Natural killer cell treated with Interleukin-12 subunit alpha and Interleukin-12 subunit beta and Interleukin-15 and Interleukin-18, amount 100 ng/mL, for 72 hours (primary cell): ENCODE results near the gene KRT2. TPM values are rescaled to one million over a fixed set of nuclear protein-coding genes. Genes with fewer than 3 reads are reported as not detected.
"Not testable (repeated sequence)": the region's sequence is repeated elsewhere in the genome, so short reads cannot be mapped to it uniquely, and the experiment has no call there.

Experiments
- ATAC-seq, 2 donors: fragments of 150-1000 bp; cut with Tn5 transposase in 1 of 2; sonication (Bioruptor Pico), chemical (Tn5 transposase) in 1 of 2; 2 replicates each; pipeline ENCODE4 v1.10.0; 2021
- DNase-seq: peaks from one replicate; pipeline ENCODE4 v3.0.0; 2022; ENCODE audit warnings: low spot score
- H3K27ac Mint-ChIP-seq, 2 donors: 1 replicate in 1 of 2; 2 replicates in 1 of 2; pipeline ENCODE4 v1.8.0; 2022; ENCODE audit warnings: mixed read lengths in 2 of 2, mild to moderate bottlenecking in 1 of 2, moderate library complexity in 1 of 2
- H3K27me3 Mint-ChIP-seq, 2 donors: 1 replicate in 1 of 2; 2 replicates in 1 of 2; pipeline ENCODE4 v1.8.0; 2022; ENCODE audit warnings: mixed read lengths in 2 of 2
- H3K36me3 Mint-ChIP-seq: one replicate; pipeline ENCODE4 v1.8.0; 2022; ENCODE audit warnings: mixed read lengths
- H3K4me1 Mint-ChIP-seq, 2 donors: 1 replicate in 1 of 2; 2 replicates in 1 of 2; pipeline ENCODE4 v1.8.0; 2022; ENCODE audit warnings: low read depth in 2 of 2, mixed read lengths in 2 of 2, mild to moderate bottlenecking in 1 of 2
- H3K4me3 Mint-ChIP-seq: one replicate; pipeline ENCODE4 v1.8.0; 2022; ENCODE audit warnings: mixed read lengths
- H3K9me3 Mint-ChIP-seq: 2 replicates; pipeline ENCODE4 v1.8.0; 2022; ENCODE audit warnings: mixed read lengths
- total RNA-seq, 2 donors: library from RNA; stranded (reverse); gene quantifications; one replicate each; pipeline ENCODE4 v1.2.3, GENCODE V29; 2022

The KRT2 gene
- total RNA-seq, 2 donors from 2014 or later: not detected

DNA sequence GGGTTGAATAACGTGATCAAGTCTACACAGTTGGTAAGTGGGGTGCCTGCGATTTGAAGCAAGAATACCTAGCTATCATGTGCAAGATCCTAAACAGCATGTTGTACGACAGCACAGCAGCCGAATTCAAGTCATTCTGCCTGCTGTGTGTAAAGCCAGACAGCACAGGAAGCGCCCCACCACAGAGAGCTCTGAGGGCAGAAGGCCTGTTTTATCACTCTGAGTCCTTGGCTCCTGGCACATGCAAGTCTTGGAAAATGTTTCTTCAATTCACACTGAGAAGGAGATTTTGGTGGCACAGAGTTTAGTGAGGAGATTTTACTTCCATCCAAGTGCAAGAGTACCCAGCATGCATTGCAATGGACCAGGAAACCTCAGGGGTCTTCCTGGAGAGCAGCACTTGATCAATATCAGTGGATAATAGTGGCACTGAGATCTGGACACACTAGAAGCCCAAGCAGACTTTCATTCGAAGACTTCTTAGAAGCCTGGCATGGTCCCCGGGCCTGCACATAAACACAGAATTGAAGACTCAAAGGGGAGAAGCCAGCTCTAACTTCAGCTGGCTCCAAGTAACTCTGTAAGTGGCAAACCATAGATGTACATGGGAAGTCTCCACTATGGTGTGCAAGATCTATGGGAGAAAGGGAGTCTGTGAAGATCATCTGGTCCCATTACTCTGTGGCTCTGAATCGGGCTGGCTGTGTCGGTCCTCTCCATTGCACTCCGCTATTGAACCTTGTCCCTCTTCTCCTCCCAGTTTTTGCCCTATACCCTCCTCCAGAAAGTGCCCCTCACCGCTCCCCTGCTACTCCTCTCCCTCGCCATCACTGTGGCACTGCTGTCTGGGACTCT, 29.7 kb upstream of the KRT2 start:
- DNase-seq (no peak), ATAC-seq (peak in 1 of 2 donors; percentile 70)
- Mint-ChIP-seq H3K4me3 (no peak overlapping the region), H3K9me3 (no peaks in the 10 kb centered on the region), H3K36me3 (no peaks in the 10 kb centered on the region), H3K4me1 (peaks cover 26 to 37% of the 10 kb centered on the region in 2 donors), H3K27me3 (peaks cover 8 to 17% of the 10 kb centered on the region in 2 donors), H3K27ac (peak overlapping the region in 1 of 2 donors; percentile 8)

DNA sequence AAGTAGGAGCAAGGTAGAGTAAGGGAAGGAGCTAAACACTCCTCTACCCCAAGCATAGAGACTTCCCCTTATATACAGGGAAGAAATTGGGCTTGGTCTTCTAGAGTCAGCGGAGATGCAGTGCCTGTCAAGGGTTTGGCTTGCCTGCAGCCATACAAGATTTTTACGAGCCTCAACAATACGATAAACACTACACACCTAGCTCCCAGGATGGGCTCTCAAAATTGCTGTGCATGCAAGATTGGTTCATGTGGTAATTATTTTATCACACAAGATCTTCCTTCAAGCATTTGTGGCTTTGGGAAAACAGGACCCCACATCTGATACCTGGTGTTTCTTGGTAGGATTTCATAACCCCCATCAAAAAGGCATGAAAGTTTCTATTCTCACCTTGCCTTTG, 28.4 kb upstream of the KRT2 start, which contains the start of gene KRT1:
KRT1 (minus strand) TSS at position 45 of the 400 bp plus-strand sequence. CDS start 59 bp downstream, outside the sequence.
- Mint-ChIP-seq H3K36me3 (no peaks in the 10 kb centered on the region), H3K27ac (no peak within 1 kb of the TSS), H3K4me3 (no peak within 1 kb of the TSS), H3K4me1 (peaks cover 26 to 33% of the 10 kb centered on the region in 2 donors), H3K9me3 (no peaks in the 10 kb centered on the region), H3K27me3 (peaks cover 8 to 29% of the 10 kb centered on the region in 2 donors)
- DNase-seq (no peak), ATAC-seq (no peak)

DNA sequence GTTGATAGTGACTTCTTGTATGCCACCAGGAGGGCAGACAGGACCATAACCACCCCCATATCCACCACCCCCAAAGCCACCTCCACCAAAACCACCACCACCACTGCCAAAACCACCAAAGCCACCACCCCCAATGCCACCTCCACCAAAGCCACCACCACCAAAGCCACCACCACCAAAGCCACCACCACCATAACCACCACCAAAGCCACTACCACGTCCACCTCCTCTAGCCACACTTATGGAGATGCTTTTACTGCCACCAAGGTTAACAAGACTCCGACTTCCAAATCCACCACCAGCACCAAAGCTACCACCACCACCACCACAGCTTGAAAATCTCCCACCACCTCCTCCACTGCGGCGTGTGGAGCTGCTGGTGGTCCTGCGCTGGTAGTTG, 27.9 kb upstream of the KRT2 start:
- DNase-seq (no peak), ATAC-seq (no peak)
- Mint-ChIP-seq H3K9me3 (no peaks in the 10 kb centered on the region), H3K27me3 (peaks cover 8 to 29% of the 10 kb centered on the region in 2 donors), H3K4me1 (peaks cover 26 to 33% of the 10 kb centered on the region in 2 donors), H3K4me3 (no peak overlapping the region), H3K36me3 (no peaks in the 10 kb centered on the region), H3K27ac (no peak overlapping the region)

DNA sequence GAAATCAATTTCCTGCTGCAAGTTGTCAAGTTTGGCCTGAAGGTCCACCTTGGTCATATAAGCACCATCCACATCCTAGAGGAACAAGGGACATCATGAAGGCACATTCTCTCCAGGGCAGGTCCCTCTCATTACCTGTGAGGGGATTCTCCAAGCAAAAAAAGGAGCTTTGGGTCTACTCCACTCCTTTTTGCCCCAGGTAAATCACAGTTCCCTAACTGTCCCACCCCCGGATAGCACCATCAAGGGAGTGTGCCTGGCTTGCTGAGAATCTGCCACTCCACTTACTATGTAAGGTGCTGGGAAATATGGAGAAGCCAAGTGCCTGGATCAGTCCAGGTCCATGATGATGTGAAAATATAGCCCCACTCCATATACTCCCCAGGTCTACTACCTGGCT, 25.7 kb upstream of the KRT2 start:
- no peak overlapping the region for H3K4me3 Mint-ChIP-seq
- ATAC-seq: no peak
- peaks cover 8 to 28% of the 10 kb centered on the region in 2 donors for H3K27me3 Mint-ChIP-seq

GRCh38 chr12:52677126-52677525, 25.1 kb upstream of the KRT2 start:
- H3K9me3 Mint-ChIP-seq: no peaks in the 10 kb centered on the region
- H3K27me3 Mint-ChIP-seq: peaks cover 8 to 28% of the 10 kb centered on the region in 2 donors
- H3K4me1 Mint-ChIP-seq: peaks cover 28 to 29% of the 10 kb centered on the region in 2 donors
- ATAC-seq: no peak
- no peaks in the 10 kb centered on the region for H3K36me3 Mint-ChIP-seq
- no peak overlapping the region for H3K4me3 Mint-ChIP-seq
- DNase-seq: no peak
- H3K27ac Mint-ChIP-seq: no peak overlapping the region

More for the DNA sequence above, 25.7 kb upstream of the KRT2 start:
- H3K4me1 Mint-ChIP-seq: peaks cover 32 to 34% of the 10 kb centered on the region in 2 donors
- no peak for DNase-seq
- no peaks in the 10 kb centered on the region for H3K9me3 Mint-ChIP-seq
- H3K36me3 Mint-ChIP-seq: no peaks in the 10 kb centered on the region
- no peak overlapping the region for H3K27ac Mint-ChIP-seq

DNA sequence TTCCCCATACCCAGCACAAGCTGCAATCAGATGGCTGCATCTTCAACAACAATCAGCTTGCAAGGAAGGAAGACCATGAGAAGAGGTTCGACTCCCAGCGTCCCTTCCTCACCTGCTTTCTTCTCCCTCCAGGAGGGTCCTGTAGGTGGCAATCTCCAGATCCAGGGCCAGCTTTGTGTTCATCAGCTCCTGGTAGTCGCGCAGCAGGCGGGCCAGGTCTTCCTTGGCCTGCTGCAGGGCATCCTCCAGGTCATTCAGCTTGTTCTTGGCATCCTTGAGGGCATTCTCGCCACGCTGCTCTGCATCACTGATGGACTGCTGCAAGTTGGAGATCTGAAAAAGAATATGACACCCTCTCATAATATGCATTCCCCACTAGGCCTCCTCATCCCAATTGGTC, 24.2 kb upstream of the KRT2 start:
- H3K36me3 Mint-ChIP-seq: no peaks in the 10 kb centered on the region
- H3K27ac Mint-ChIP-seq: no peak overlapping the region
- H3K4me1 Mint-ChIP-seq: peaks cover 19% of the 10 kb centered on the region in 2 donors
- DNase-seq (no peak), ATAC-seq (no peak)
- no peak overlapping the region for H3K4me3 Mint-ChIP-seq
- H3K27me3 Mint-ChIP-seq: peaks cover 8 to 28% of the 10 kb centered on the region in 2 donors
- H3K9me3 Mint-ChIP-seq: no peaks in the 10 kb centered on the region

DNA sequence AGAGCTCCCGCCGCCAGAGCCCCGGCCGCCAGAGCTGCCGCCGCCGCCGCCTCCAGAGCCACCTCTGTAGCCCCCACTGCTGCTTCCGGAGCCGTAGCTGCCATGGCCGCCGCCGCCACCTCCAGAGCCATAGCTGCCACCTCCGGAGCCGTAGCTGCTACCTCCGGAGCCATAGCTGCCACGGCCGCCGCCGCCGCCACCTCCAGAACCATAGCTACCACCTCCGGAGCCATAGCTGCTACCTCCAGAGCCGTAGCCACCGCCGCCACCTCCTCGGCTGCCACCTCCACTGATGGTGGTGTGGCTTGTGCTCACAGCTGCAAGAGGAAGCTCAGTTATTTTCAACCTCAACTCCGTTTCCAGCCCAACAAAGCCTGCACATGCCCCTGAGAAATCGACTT, 23.3 kb upstream of the KRT2 start:
- Mint-ChIP-seq H3K36me3 (no peaks in the 10 kb centered on the region), H3K27ac (no peak overlapping the region), H3K4me1 (peaks cover 14 to 15% of the 10 kb centered on the region in 2 donors), H3K9me3 (no peaks in the 10 kb centered on the region), H3K27me3 (peaks cover 8 to 28% of the 10 kb centered on the region in 2 donors), H3K4me3 (no peak overlapping the region)
- no peak for ATAC-seq
- no peak for DNase-seq

GRCh38 chr12:52674433-52674775, 22.4 kb upstream of the KRT2 start:
- peaks cover 8 to 28% of the 10 kb centered on the region in 2 donors for H3K27me3 Mint-ChIP-seq
- H3K36me3 Mint-ChIP-seq: no peaks in the 10 kb centered on the region
- no peak for DNase-seq
- no peak for ATAC-seq
- no peak overlapping the region for H3K4me3 Mint-ChIP-seq
- H3K27ac Mint-ChIP-seq: no peak overlapping the region
- H3K4me1 Mint-ChIP-seq: peaks cover 6 to 9% of the 10 kb centered on the region in 2 donors
- H3K9me3 Mint-ChIP-seq: no peaks in the 10 kb centered on the region

DNA sequence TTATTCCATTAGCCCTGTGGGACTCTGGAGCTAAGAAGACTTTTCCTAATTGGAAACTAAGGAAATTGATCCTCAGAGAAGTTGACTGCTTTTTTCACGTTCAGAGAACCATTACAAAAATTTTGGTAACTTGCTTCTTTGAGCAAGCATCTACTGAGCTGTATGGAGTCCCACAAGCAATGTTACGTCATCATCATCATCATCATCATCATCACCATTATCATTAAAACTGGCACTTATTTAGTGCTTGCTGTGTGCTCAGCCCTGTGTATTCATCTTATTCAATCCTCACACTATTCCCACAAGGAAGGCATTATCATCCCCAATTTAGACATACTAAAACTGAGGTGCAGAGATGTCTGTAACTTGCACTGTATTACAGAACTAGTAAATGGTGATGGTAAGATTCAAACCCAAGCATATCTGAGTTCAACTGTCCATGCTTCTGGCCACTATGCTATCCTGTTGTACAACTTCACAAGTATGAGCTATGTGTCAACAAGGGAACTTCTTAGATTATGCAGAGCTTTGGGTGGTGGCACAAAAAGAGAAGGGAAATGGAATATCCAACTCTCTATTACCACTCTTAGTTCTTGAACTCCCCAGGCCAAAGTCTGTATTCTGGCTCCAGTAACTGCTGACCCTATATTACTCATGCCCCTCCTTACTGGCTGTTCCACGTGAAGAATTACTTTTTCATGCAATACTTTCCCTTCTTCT, 21.9 kb upstream of the KRT2 start:
- ATAC-seq: no peak
- no peaks in the 10 kb centered on the region for H3K9me3 Mint-ChIP-seq
- H3K4me3 Mint-ChIP-seq: no peak overlapping the region
- no peak for DNase-seq
- H3K36me3 Mint-ChIP-seq: no peaks in the 10 kb centered on the region
- no peak overlapping the region for H3K27ac Mint-ChIP-seq
- peaks cover 8 to 28% of the 10 kb centered on the region in 2 donors for H3K27me3 Mint-ChIP-seq
- H3K4me1 Mint-ChIP-seq: peaks cover 6 to 9% of the 10 kb centered on the region in 2 donors

DNA sequence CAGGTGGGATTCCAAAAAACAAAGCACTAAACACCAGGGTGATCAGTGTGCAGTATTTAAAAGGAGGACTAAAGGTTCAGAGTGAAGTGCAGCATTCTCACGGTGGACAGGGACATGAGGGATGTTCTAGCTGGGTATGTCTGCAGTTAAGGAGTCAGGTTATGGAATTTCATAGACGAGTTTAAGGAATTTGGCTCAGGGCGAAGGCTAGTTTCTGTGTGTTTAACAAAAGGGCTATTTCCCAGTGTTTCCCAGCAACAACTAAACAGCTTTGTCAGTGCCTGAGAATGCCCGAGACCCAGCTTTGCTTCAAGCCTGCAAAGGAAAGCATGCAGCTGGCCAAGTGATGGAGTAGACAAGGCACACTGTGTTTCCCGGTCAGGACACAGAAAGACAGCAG, 21.2 kb upstream of the KRT2 start:
- peaks cover 6 to 9% of the 10 kb centered on the region in 2 donors for H3K4me1 Mint-ChIP-seq
- peaks cover 8 to 28% of the 10 kb centered on the region in 2 donors for H3K27me3 Mint-ChIP-seq
- DNase-seq: no peak
- H3K27ac Mint-ChIP-seq: no peak overlapping the region
- ATAC-seq: no peak
- H3K4me3 Mint-ChIP-seq: no peak overlapping the region
- H3K36me3 Mint-ChIP-seq: no peaks in the 10 kb centered on the region
- H3K9me3 Mint-ChIP-seq: no peaks in the 10 kb centered on the region

DNA sequence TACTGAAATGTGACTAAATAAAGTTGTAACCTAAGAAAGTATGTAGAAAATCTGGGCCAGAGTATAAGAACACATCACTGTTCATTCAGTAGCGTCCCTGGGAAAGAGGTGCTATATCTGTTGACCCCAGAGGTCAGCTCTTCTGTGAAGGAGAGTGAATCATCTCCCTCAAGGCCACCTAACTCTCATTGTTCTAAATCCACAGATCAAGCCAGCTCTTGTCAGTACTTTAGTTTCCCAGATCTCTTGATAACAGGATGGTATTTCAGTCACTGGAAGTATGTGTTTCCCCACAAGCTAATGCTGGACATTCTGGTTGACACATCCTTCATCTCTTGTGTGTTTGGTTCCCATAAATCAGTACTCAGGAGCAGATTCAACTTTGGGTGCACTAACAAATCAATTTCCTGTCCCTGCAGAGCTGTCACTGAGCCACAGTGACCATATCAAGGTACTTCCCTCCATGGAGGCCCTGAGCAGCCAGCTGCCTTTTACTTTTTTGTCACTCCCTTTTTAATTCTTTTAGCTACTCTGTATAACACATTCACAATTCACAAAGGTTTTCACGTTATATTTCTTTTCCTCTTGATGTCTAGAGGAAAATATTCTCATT, 20.4 kb upstream of the KRT2 start:
- Mint-ChIP-seq H3K27ac (no peak overlapping the region), H3K9me3 (no peaks in the 10 kb centered on the region), H3K4me3 (no peak overlapping the region), H3K27me3 (peaks cover 4 to 26% of the 10 kb centered on the region in 2 donors), H3K36me3 (no peaks in the 10 kb centered on the region), H3K4me1 (peaks cover 6 to 9% of the 10 kb centered on the region in 2 donors)
- DNase-seq (no peak), ATAC-seq (peak; percentile 56 to 57)

DNA sequence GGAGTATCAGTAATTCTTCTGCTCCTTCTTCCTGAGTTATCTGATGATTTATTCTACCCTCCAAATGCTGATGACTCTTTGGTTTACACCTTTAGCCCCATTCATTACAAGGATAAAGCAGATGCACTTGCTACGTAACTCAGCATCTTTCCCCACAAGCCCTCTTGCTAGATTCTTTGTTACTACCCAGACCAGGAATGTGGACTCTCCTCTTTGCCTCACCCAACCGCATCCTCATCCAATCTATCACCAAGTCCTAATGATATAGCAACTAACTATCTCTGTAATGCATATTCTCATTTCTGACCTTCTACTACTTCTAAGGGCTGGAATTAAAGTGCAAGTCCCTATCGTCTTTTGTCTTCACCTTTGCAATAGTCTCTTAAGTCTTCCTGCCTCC, 18.9 kb upstream of the KRT2 start:
- H3K9me3 Mint-ChIP-seq: no peaks in the 10 kb centered on the region
- H3K4me3 Mint-ChIP-seq: no peak overlapping the region
- no peaks in the 10 kb centered on the region for H3K36me3 Mint-ChIP-seq
- no peak overlapping the region for H3K27ac Mint-ChIP-seq
- H3K4me1 Mint-ChIP-seq: peaks cover 6 to 9% of the 10 kb centered on the region in 2 donors
- peaks cover 4 to 12% of the 10 kb centered on the region in 2 donors for H3K27me3 Mint-ChIP-seq
- ATAC-seq: no peak
- no peak for DNase-seq

DNA sequence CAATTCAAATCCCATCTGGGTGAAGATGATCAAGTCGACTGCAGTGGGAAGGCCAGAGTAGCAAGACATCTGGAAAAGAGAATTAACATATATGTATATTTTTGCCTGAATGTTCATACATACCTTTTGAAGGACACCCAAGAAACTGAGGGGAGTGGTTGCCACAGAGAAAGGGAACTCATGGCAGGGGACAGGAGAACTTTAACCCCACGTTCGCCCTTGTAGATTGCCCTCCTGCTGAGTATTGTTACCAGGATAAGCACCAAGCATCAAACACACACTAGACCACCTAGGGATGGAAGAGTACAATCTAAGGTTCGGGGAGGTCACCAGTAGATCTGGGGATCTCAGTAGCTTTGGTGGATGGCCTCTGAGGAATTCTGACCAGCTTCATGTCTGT, 18.5 kb upstream of the KRT2 start:
- Mint-ChIP-seq H3K4me3 (no peak overlapping the region), H3K9me3 (no peaks in the 10 kb centered on the region)
- DNase-seq: no peak

GRCh38 chr12:52669941-52670340, 17.9 kb upstream of the KRT2 start:
- not testable (repeated sequence) for H3K9me3 Mint-ChIP-seq, H3K4me1 Mint-ChIP-seq, ATAC-seq, DNase-seq, H3K4me3 Mint-ChIP-seq, H3K27me3 Mint-ChIP-seq, H3K36me3 Mint-ChIP-seq, H3K27ac Mint-ChIP-seq

More for the DNA sequence above, 18.5 kb upstream of the KRT2 start:
- H3K4me1 Mint-ChIP-seq: peaks cover 6 to 9% of the 10 kb centered on the region in 2 donors
- H3K27ac Mint-ChIP-seq: no peak overlapping the region
- H3K36me3 Mint-ChIP-seq: no peaks in the 10 kb centered on the region
- H3K27me3 Mint-ChIP-seq: peaks cover 4 to 8% of the 10 kb centered on the region in 2 donors
- ATAC-seq: no peak
